Measurements from ENCODE around the gene RABIF. TPM values are rescaled to one million over a fixed set of nuclear protein-coding genes. Genes with fewer than 3 reads are reported as not detected.
"Not testable (repeated sequence)": the region's sequence is repeated elsewhere in the genome, so short reads cannot be mapped to it uniquely, and the experiment has no call there.

The RABIF gene
- total RNA-seq, result 1 to 10 TPM; 2.6 to 6.3 (median 4.5) TPM
- long read RNA-seq, partial matches to known transcripts, result 0 of 4 reads
- long read RNA-seq, other reads (novel, unspliced or antisense), result 0 of 4 reads

DNA sequence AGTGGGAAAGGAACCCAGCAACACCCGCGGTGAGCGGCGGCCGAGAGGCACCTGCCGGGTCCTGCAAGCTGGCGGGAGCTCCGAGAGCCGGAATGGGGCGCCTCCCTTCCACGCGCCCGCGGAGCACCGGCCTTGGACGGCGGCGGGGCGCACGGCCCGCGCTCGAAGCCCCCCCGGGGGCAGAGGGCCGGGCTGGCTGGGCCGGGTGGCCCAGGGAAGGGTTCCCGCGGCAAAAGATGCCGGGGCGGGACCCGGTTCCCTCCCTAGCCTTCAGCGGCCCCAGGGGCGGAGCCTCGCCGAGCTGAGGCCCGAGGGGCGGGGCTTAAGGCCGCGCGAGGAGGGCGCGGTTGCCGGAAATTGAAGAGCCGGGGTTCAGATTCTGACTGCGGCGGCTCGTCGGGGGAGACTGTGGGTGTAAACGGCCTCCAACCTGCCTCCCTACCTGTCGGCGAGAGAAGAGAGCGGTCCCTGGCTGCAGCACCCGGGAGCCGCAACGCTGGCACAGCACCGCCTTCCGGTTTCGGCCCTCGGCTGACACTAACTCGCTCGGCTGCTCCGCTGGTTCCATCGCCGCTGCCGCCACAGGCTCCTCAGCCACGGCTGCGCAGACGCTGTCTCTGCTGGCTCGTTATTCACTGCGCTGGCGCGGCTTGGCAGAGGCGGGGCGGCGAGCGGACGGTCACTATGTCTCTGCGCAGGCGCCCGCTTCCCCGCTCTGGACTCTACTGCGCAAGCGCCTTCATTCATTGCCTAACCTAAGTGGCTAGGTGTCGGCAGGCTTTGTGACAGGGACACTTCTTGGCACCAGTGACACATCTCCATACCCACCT lies at the start of gene RABIF:
Gene RABIF (minus strand): TSS at position 619 of the 830 bp plus-strand sequence. CDS start 51 bp downstream, at position 568.
- peaks cover 0 to 12% (median 2%) of the 10 kb centered on the region in 4 donors for H3K4me1 ChIP-seq
- intact Hi-C loops (cut with DNase I), result no loop called here
- H3K36me3 ChIP-seq, result peaks cover 0 to 17% (median 6%) of the 10 kb centered on the region in 4 donors
- no peaks in the 10 kb centered on the region for H3K9me3 ChIP-seq
- ATAC-seq (peak; percentile 96 to 97 (median 96)), DNase-seq (peak; percentile 97 to 98 (median 97))
- peak; percentile 96 for TF ChIP-seq POLR2A (IDR thresholded peaks at IDR 0.05)
- TF ChIP-seq, protein P1, sequence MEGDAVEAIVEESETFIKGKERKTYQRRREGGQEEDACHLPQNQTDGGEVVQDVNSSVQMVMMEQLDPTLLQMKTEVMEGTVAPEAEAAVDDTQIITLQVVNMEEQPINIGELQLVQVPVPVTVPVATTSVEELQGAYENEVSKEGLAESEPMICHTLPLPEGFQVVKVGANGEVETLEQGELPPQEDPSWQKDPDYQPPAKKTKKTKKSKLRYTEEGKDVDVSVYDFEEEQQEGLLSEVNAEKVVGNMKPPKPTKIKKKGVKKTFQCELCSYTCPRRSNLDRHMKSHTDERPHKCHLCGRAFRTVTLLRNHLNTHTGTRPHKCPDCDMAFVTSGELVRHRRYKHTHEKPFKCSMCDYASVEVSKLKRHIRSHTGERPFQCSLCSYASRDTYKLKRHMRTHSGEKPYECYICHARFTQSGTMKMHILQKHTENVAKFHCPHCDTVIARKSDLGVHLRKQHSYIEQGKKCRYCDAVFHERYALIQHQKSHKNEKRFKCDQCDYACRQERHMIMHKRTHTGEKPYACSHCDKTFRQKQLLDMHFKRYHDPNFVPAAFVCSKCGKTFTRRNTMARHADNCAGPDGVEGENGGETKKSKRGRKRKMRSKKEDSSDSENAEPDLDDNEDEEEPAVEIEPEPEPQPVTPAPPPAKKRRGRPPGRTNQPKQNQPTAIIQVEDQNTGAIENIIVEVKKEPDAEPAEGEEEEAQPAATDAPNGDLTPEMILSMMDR (IDR thresholded peaks at IDR 0.05), result peak in 3 of 4 donors; percentile 8 to 14 (median 8)
- 0% methylated on average over 15 of the region's 84 CpGs for WGBS (ENCODE audit: insufficient coverage, low coverage, low lambda C conversion rate, missing lambda C conversion rate)
- H3K27ac ChIP-seq, result peak within 1 kb of the TSS; percentile 76 to 90 (median 77)
- no peaks in the 10 kb centered on the region for H3K27me3 ChIP-seq
- peak within 1 kb of the TSS; percentile 73 to 87 (median 78) for H3K4me3 ChIP-seq

DNA sequence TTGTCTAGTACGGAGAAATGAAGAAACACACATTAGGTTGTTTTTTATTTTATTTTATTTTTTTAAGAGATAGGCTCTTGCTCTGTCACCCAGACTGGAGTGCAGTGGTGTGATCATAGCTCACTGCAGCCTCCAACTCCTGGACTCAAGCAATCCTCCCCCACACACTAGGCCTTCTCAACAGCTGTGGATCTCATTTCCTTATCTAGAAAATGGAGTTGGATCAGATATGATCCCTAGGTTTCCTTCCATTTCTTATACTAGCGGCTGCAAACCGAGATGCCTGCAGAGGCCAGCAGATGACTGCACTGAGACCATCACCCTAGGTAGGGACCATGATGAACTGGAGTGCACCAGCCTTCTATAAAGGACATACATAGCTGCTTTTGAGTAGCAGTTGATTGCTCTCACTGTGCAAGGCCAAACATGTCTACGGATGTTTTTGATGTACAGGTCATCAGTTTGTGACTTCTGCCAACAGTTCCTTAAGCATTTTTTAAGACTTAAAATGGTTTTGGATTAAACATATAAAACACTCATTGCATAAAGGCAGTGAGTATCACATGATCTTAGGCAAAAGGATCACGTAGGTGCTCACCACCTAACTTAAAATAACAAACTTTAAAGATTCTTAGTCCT lies 49.5 kb upstream of the RABIF start:
- DNase-seq (no peak), ATAC-seq (no peak)
- Histone ChIP-seq H3K36me3 (peaks cover 2 to 31% (median 19%) of the 10 kb centered on the region in 4 donors), H3K4me3 (no peak overlapping the region), H3K9me3 (no peaks in the 10 kb centered on the region), H3K4me1 (no peaks in the 10 kb centered on the region), H3K27ac (no peak overlapping the region), H3K27me3 (no peaks in the 10 kb centered on the region)
- intact Hi-C loops (cut with DNase I), result no loop called here
- WGBS (ENCODE audit: insufficient coverage, low coverage, low lambda C conversion rate, missing lambda C conversion rate), result 74% methylated on average over 5 of the region's 5 CpGs
- no peak for TF ChIP-seq POLR2A (IDR thresholded peaks at IDR 0.05)
- TF ChIP-seq, protein P1 (IDR thresholded peaks at IDR 0.05), result no peak

- H3K4me1 ChIP-seq; H3K4me3 ChIP-seq; H3K9me3 ChIP-seq; H3K27me3 ChIP-seq; ATAC-seq; intact Hi-C loops (cut with DNase I); DNase-seq; H3K27ac ChIP-seq: not testable (repeated sequence)
- H3K36me3 ChIP-seq, result peaks cover 0 to 11% (median 5%) of the 10 kb centered on the region in 4 donors
- no CpG with 5 or more reads among the region's 6 CpGs for WGBS (ENCODE audit: insufficient coverage, low coverage, low lambda C conversion rate, missing lambda C conversion rate)
Measured at GRCh38 chr1:202936409-202936808, 47.5 kb upstream of the RABIF start.

- intact Hi-C loops (cut with DNase I), result no loop called here
- Histone ChIP-seq H3K4me1 (no peaks in the 10 kb centered on the region), H3K4me3 (no peak overlapping the region), H3K9me3 (no peaks in the 10 kb centered on the region), H3K27me3 (no peaks in the 10 kb centered on the region), H3K36me3 (peaks cover 0 to 5% (median 3%) of the 10 kb centered on the region in 4 donors), H3K27ac (no peak overlapping the region)
- WGBS (ENCODE audit: insufficient coverage, low coverage, low lambda C conversion rate, missing lambda C conversion rate), result 65% methylated on average over 2 of the region's 3 CpGs
- DNase-seq, result no peak
- ATAC-seq, result no peak
- TF ChIP-seq POLR2A (IDR thresholded peaks at IDR 0.05), result no peak
- TF ChIP-seq, protein P1 (IDR thresholded peaks at IDR 0.05), result no peak
Measured at GRCh38 chr1:202935844-202936243, 46.9 kb upstream of the RABIF start.

DNA sequence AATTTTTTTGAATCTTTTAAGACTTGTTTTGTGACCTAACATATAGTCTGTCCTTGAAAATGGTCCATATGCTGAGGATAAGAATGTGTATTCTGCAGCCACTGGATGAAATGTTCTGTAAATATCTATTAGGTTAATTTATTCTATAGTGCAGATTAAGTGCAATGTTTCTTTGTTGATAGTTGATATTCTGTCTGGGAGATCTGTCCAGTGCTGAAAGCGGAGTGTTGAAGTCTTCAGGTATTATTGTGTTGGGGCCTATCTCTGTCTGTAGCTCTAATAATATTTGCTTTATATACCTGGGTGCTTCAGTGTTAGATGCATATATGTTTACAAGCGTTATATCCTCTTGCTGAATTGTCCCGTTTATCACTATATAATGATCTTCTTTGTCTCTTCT lies 45.8 kb upstream of the RABIF start:
- intact Hi-C loops (cut with DNase I), result no loop called here
- DNase-seq (no peak), ATAC-seq (no peak)
- no peaks in the 10 kb centered on the region for H3K36me3 ChIP-seq
- WGBS (ENCODE audit: insufficient coverage, low coverage, low lambda C conversion rate, missing lambda C conversion rate), result 90% methylated on average over 3 of the region's 3 CpGs
- no peaks in the 10 kb centered on the region for H3K27me3 ChIP-seq
- TF ChIP-seq, protein P1 (IDR thresholded peaks at IDR 0.05), result no peak
- TF ChIP-seq POLR2A (IDR thresholded peaks at IDR 0.05), result no peak
- H3K4me1 ChIP-seq, result no peaks in the 10 kb centered on the region
- no peak overlapping the region for H3K4me3 ChIP-seq
- H3K27ac ChIP-seq, result no peak overlapping the region
- H3K9me3 ChIP-seq, result no peaks in the 10 kb centered on the region
